ACC112 (cell line): ENCODE results near the gene USB1.

ENCODE experiments used
- H2AFZ ChIP-seq: fragments of 200-600 bp; sonication (generic); one replicate; pipeline ENCODE4 v1.6.0; 2017; ENCODE audit warnings: antibody characterized with exemption, low read length; ENCODE audit not compliant: unreplicated experiment
- H3K27ac ChIP-seq: fragments of 200-600 bp; sonication (generic); 2 replicates; pipeline ENCODE4 v1.5.1; 2014; ENCODE audit warnings: low read depth, mild to moderate bottlenecking, antibody characterized with exemption, low read length, moderate library complexity
- H3K27me3 ChIP-seq: fragments of 200-600 bp; sonication (generic); 2 replicates; pipeline ENCODE4 v1.6.1; 2014; ENCODE audit warnings: mild to moderate bottlenecking, antibody characterized with exemption, low read length, moderate library complexity, mixed read lengths; ENCODE audit not compliant: insufficient read depth
- H3K36me3 ChIP-seq: fragments of 200-600 bp; sonication (generic); 2 replicates; pipeline ENCODE4 v1.6.1; 2016; ENCODE audit warnings: mild to moderate bottlenecking, antibody characterized with exemption, low read length, moderate library complexity, mixed read lengths; ENCODE audit not compliant: insufficient read depth
- H3K4me1 ChIP-seq: fragments of 200-600 bp; sonication (generic); one replicate; pipeline ENCODE4 v1.6.1; 2016; ENCODE audit warnings: low read length, mixed read lengths; ENCODE audit not compliant: insufficient read depth, unreplicated experiment, control insufficient read depth
- H3K4me3 ChIP-seq: fragments of 200-600 bp; sonication (generic); 2 replicates; pipeline ENCODE4 v1.5.1; 2014; ENCODE audit warnings: mild to moderate bottlenecking, low read depth, low read length
- H3K79me2 ChIP-seq: fragments of 200-600 bp; sonication (generic); one replicate; pipeline ENCODE4 v1.6.0; 2016; ENCODE audit warnings: low read length; ENCODE audit not compliant: control insufficient read depth, unreplicated experiment, insufficient read depth

The USB1 gene

GRCh38 chr16:57959804-57960203 is 41.4 kb upstream of the USB1 start:
- H3K36me3 ChIP-seq, result no peaks in the 10 kb centered on the region
- H3K27me3 ChIP-seq, result no peaks in the 10 kb centered on the region; the same call in 1 of the 2 replicates
- no peak overlapping the region for H3K4me3 ChIP-seq

GRCh38 chr16:57960310-57960709 is 40.9 kb upstream of the USB1 start:
- no peaks in the 10 kb centered on the region for H3K79me2 ChIP-seq
- no peaks in the 10 kb centered on the region; the same call in 1 of the 2 replicates for H3K27me3 ChIP-seq
- no peak overlapping the region for H3K27ac ChIP-seq
- H3K36me3 ChIP-seq, result no peaks in the 10 kb centered on the region
- H3K4me1 ChIP-seq, result no peaks in the 10 kb centered on the region
- H2AFZ ChIP-seq, result no peak overlapping the region
- no peak overlapping the region for H3K4me3 ChIP-seq

More at GRCh38 chr16:57959804-57960203, 41.4 kb upstream of the USB1 start:
- Histone ChIP-seq H2AFZ (no peak overlapping the region), H3K27ac (no peak overlapping the region), H3K79me2 (no peaks in the 10 kb centered on the region), H3K4me1 (no peaks in the 10 kb centered on the region)

GRCh38 chr16:57960826-57961472 is 40.3 kb upstream of the USB1 start:
- H3K36me3 ChIP-seq, result no peaks in the 10 kb centered on the region
- H3K4me1 ChIP-seq, result no peaks in the 10 kb centered on the region
- H2AFZ ChIP-seq, result no peak overlapping the region
- no peak overlapping the region for H3K27ac ChIP-seq
- no peaks in the 10 kb centered on the region for H3K79me2 ChIP-seq
- H3K27me3 ChIP-seq, result no peaks in the 10 kb centered on the region; the same call in 1 of the 2 replicates
- H3K4me3 ChIP-seq, result no peak overlapping the region

GRCh38 chr16:57961538-57961937 is 39.7 kb upstream of the USB1 start:
- no peak overlapping the region for H3K4me3 ChIP-seq
- H3K79me2 ChIP-seq, result no peaks in the 10 kb centered on the region
- no peak overlapping the region for H3K27ac ChIP-seq
- peaks cover 5% of the 10 kb centered on the region for H3K4me1 ChIP-seq
- no peaks in the 10 kb centered on the region; the same call in 1 of the 2 replicates for H3K27me3 ChIP-seq
- no peak overlapping the region for H2AFZ ChIP-seq
- H3K36me3 ChIP-seq, result no peaks in the 10 kb centered on the region

- Histone ChIP-seq H3K27ac (no peak overlapping the region), H3K4me3 (no peak overlapping the region), H3K79me2 (no peaks in the 10 kb centered on the region), H3K36me3 (no peaks in the 10 kb centered on the region), H3K27me3 (no peaks in the 10 kb centered on the region; the same call in 1 of the 2 replicates), H2AFZ (no peak overlapping the region), H3K4me1 (peaks cover 5% of the 10 kb centered on the region)
These were observed 39.2 kb upstream of the USB1 start for GRCh38 chr16:57962046-57962445.

GRCh38 chr16:57962756-57963155 is 38.5 kb upstream of the USB1 start:
- Histone ChIP-seq H3K36me3 (no peaks in the 10 kb centered on the region), H3K27me3 (no peaks in the 10 kb centered on the region; the same call in 1 of the 2 replicates), H2AFZ (no peak overlapping the region), H3K4me1 (peaks cover 5% of the 10 kb centered on the region), H3K79me2 (no peaks in the 10 kb centered on the region), H3K4me3 (no peak overlapping the region), H3K27ac (no peak overlapping the region)

- H3K79me2 ChIP-seq, result no peaks in the 10 kb centered on the region
- no peaks in the 10 kb centered on the region for H3K36me3 ChIP-seq
- no peaks in the 10 kb centered on the region; the same call in 1 of the 2 replicates for H3K27me3 ChIP-seq
- H3K4me1 ChIP-seq, result peaks cover 5% of the 10 kb centered on the region
- no peak overlapping the region for H2AFZ ChIP-seq
- H3K4me3 ChIP-seq, result no peak overlapping the region
- no peak overlapping the region for H3K27ac ChIP-seq
These were observed 37.0 kb upstream of the USB1 start for GRCh38 chr16:57964157-57964700.

- Histone ChIP-seq H3K4me1 (peaks cover 5% of the 10 kb centered on the region), H3K79me2 (no peaks in the 10 kb centered on the region), H3K36me3 (no peaks in the 10 kb centered on the region), H2AFZ (no peak overlapping the region), H3K27me3 (peaks cover 8% of the 10 kb centered on the region), H3K4me3 (no peak overlapping the region), H3K27ac (no peak overlapping the region)
These were observed 34.9 kb upstream of the USB1 start for GRCh38 chr16:57966204-57966771.

GRCh38 chr16:57966986-57967385 is 34.2 kb upstream of the USB1 start:
- Histone ChIP-seq H3K27me3 (peaks cover 8% of the 10 kb centered on the region; the same call in 1 of the 2 replicates), H3K79me2 (no peaks in the 10 kb centered on the region), H3K27ac (no peak overlapping the region), H3K36me3 (no peaks in the 10 kb centered on the region), H2AFZ (no peak overlapping the region), H3K4me1 (peaks cover 5% of the 10 kb centered on the region), H3K4me3 (no peak overlapping the region)

- H2AFZ ChIP-seq, result no peak overlapping the region
- H3K4me1 ChIP-seq, result peaks cover 5% of the 10 kb centered on the region
- peaks cover 8% of the 10 kb centered on the region; the same call in 1 of the 2 replicates for H3K27me3 ChIP-seq
- no peaks in the 10 kb centered on the region for H3K79me2 ChIP-seq
- H3K36me3 ChIP-seq, result no peaks in the 10 kb centered on the region
- no peak overlapping the region for H3K4me3 ChIP-seq
- H3K27ac ChIP-seq, result no peak overlapping the region
These were observed 33.3 kb upstream of the USB1 start for GRCh38 chr16:57967916-57968315.
